K562 (cell line): ENCODE data around the gene ITGA2B. TPM values are rescaled to one million over a fixed set of nuclear protein-coding genes. Genes with fewer than 3 reads are reported as not detected.

ENCODE experiments used
- ATAC-seq: fragments of 200-7000 bp; cut with Tn5 transposase; 3 replicates; pipeline ENCODE4 v1.9.1; 2020; ENCODE audit warnings: moderate library complexity
- BruUV-seq: library from RNA; stranded (reverse); fragments of 400-500 nt; replicated peaks from 2 replicates; lab custom pipeline; 2021; lab: Mats Ljungman, UMichigan
- CTCF ChIA-PET: fragments of 300-600 bp; formaldehyde crosslinking; extraction: SDS; loops from one replicate; lab custom pipeline; 2021; ENCODE audit warnings: low intra/inter-chr PET ratio; lab: Yijun Ruan, JAX
- POLR2A ChIA-PET: fragments of 300-600, 350-650 bp; sonication (Branson Sonifier 250); formaldehyde crosslinking; extraction: SDS; loops from one replicate; lab custom pipeline; 2021; ENCODE audit warnings: antibody characterized with exemption, inconsistent platforms; lab: Yijun Ruan, JAX
- DNase-seq, 4 experiments: peaks; one replicate each; pipeline versions ENCODE4 v3.0.0 to v3.0.0-alpha.2; 2011 to 2018; ENCODE audit warnings: low spot score in 3 of 4, mixed read lengths in 3 of 4; ENCODE audit errors: extremely low read depth in 1 of 4
- FAIRE-seq: peaks from 2 replicates; lab custom pipeline; 2011; peaks lifted over from hg19 to GRCh38; lab: Jason Lieb, UNC
- H2AFZ ChIP-seq: 2 replicates; pipeline ENCODE4 v1.6.0; 2011; ENCODE audit warnings: low read depth, low read length, control low read depth, inconsistent platforms
- H3K27ac ChIP-seq: fragments of 200-600 bp; 3 replicates; pipeline ENCODE4 v1.8.0; 2011; ENCODE audit warnings: low read depth, mild to moderate bottlenecking, control low read depth, inconsistent platforms, low read length, moderate library complexity, mixed read lengths; ENCODE audit errors: extremely low read depth
- H3K27me3 ChIP-seq, 2 experiments: fragments of 300-600 bp in 1 of 2; 2 replicates in 1 of 2; 3 replicates in 1 of 2; pipeline versions ENCODE4 v1.6.0 to v1.8.0; 2011; ENCODE audit warnings: inconsistent platforms in 2 of 2, low read length in 2 of 2, mild to moderate bottlenecking in 1 of 2, mixed read lengths in 1 of 2, moderate library complexity in 1 of 2; ENCODE audit not compliant: control insufficient read depth in 2 of 2, insufficient read depth in 2 of 2
- H3K36me3 ChIP-seq: fragments of 300-600 bp; 3 replicates; pipeline ENCODE4 v1.8.0; 2011; ENCODE audit warnings: mild to moderate bottlenecking, low read length, inconsistent platforms; ENCODE audit not compliant: control insufficient read depth, insufficient read depth
- H3K4me1 ChIP-seq, 2 experiments: fragments of 200-600 bp in 1 of 2; replicated peaks in 1 of 2; 2 replicates in 1 of 2; 3 replicates in 1 of 2; pipeline versions ENCODE4 v1.5.1 to v1.8.0; 2011; ENCODE audit warnings: inconsistent platforms in 2 of 2, low read length in 2 of 2, mild to moderate bottlenecking in 1 of 2, mixed read lengths in 1 of 2, moderate library complexity in 1 of 2; ENCODE audit not compliant: control insufficient read depth in 2 of 2, insufficient read depth in 2 of 2
- H3K4me2 ChIP-seq: 2 replicates; pipeline ENCODE4 v1.6.1; 2011; ENCODE audit warnings: low read length, control low read depth, inconsistent platforms, mixed read lengths; ENCODE audit not compliant: insufficient read depth
- H3K4me3 ChIP-seq: fragments of 200-600 bp; sonication (generic), shearing (Covaris generic); 2 replicates; pipeline ENCODE4 v1.5.1; 2016; ENCODE audit warnings: control low read depth, inconsistent platforms
- H3K79me2 ChIP-seq: fragments of 200-600 bp; 3 replicates; pipeline ENCODE4 v1.8.0; 2011; ENCODE audit warnings: low read length, inconsistent platforms; ENCODE audit not compliant: control insufficient read depth, insufficient read depth
- H3K9ac ChIP-seq, 2 experiments: 2 replicates each; pipeline versions ENCODE4 v1.6.0 to v1.6.1; 2011; ENCODE audit warnings: low read depth in 2 of 2, low read length in 2 of 2, control low read depth in 1 of 2, inconsistent platforms in 1 of 2, mild to moderate bottlenecking in 1 of 2, mixed read lengths in 1 of 2; ENCODE audit not compliant: insufficient read depth in 1 of 2
- H3K9me1 ChIP-seq: one replicate; pipeline ENCODE4 v1.6.0; 2011; ENCODE audit warnings: inconsistent platforms, mild to moderate bottlenecking, low read length, moderate library complexity; ENCODE audit not compliant: control insufficient read depth, insufficient read depth
- H3K9me3 ChIP-seq: replicated peaks from 2 replicates; pipeline ENCODE4 v1.5.1; 2011; ENCODE audit warnings: low read depth, low read length, inconsistent platforms; ENCODE audit not compliant: control insufficient read depth, insufficient read depth
- H4K20me1 ChIP-seq: replicated peaks from 2 replicates; pipeline ENCODE4 v1.6.1; 2011; ENCODE audit warnings: low read length, inconsistent platforms, mixed read lengths; ENCODE audit not compliant: control insufficient read depth, insufficient read depth
- NFE2 ChIP-seq: IDR thresholded peaks from 2 replicates; pipeline ENCODE4 v1.6.1; 2014; ENCODE audit warnings: antibody characterized with exemption, low read depth
- ZC3H11A ChIP-seq: IDR thresholded peaks from 2 replicates; pipeline ENCODE4 v1.6.1; 2012; ENCODE audit warnings: low read depth, low read length, improper control_type of control experiment
- ZNF184 ChIP-seq: sonication (generic); formaldehyde crosslinking; IDR thresholded peaks from 2 replicates; pipeline ENCODE4 v1.5.0; 2020; ENCODE audit warnings: missing genetic modification reagents
- ZNF212 ChIP-seq: fragments of 450-650 bp; formaldehyde crosslinking; IDR thresholded peaks from 2 replicates; pipeline ENCODE4 v1.4.0; 2020; ENCODE audit warnings: mild to moderate bottlenecking
- ZNF695 ChIP-seq: fragments of 450-650 bp; formaldehyde crosslinking; IDR thresholded peaks from 2 replicates; pipeline ENCODE4 v1.4.0; 2020; ENCODE audit warnings: mild to moderate bottlenecking, moderate library complexity
- ZNF717 ChIP-seq: fragments of 250-450 bp; sonication (Bioruptor Pico); IDR thresholded peaks from 2 replicates; pipeline ENCODE4 v1.5.0; 2021
- WGBS: fragments of 100-300 bp; shearing (Covaris generic); methylation state at CpG from one replicate; pipeline ENCODE4 v1.1.6; 2016; ENCODE audit warnings: low coverage, mixed read lengths; ENCODE audit not compliant: insufficient coverage; ENCODE audit errors: missing lambda C conversion rate; 5-methylcytosine and 5-hydroxymethylcytosine counted together
- in situ Hi-C: fragments of 300-500 bp; cut with MboI; formaldehyde crosslinking; loops from 4 replicates; pipeline ENCODE4 v1.15.0; 2018; ENCODE audit warnings: inconsistent platforms, mixed read lengths
- intact Hi-C: fragments of 100-400 bp; cut with micrococcal nuclease; formaldehyde crosslinking; loops from 2 replicates; pipeline ENCODE4 v1.14.2; 2022
- polyA plus RNA-seq, 8 experiments: library from polyadenylated mRNA; depleted of rRNA in 4 of 8; stranded (reverse) in 5 of 8; unstranded in 3 of 8; fragments of >200 nt; fragmentation: Nextera tagmentation in 2 of 8; fragmentation: Illumina TruSeq in 1 of 8; extraction: Ambion mirVana in 2 of 8; extraction: Trizol in 1 of 8; gene quantifications; 2 replicates each; pipeline versions ENCODE4 v1.2.1 to v1.2.3, GENCODE V29; 2011 to 2014; ENCODE audit warnings: inconsistent platforms in 1 of 8, missing spikeins in 1 of 8
- total RNA-seq, 7 experiments: library from RNA; depleted of rRNA in 6 of 7; stranded (reverse); fragments of >200 nt in 6 of 7; fragmentation: Illumina TruSeq in 2 of 7; extraction: Trizol in 2 of 7; gene quantifications; 2 replicates each; pipeline versions ENCODE4 v1.2.1 to v1.2.3, GENCODE V29; 2011 to 2021; ENCODE audit warnings: low replicate concordance in 1 of 7

The ITGA2B gene
- total and polyA plus RNA-seq, 9 of the 15 experiments (the other 6 are each of a cell fraction or from before 2014, with no cell fraction given) = 1.1 to 26.4 (median 5.6) TPM

DNA sequence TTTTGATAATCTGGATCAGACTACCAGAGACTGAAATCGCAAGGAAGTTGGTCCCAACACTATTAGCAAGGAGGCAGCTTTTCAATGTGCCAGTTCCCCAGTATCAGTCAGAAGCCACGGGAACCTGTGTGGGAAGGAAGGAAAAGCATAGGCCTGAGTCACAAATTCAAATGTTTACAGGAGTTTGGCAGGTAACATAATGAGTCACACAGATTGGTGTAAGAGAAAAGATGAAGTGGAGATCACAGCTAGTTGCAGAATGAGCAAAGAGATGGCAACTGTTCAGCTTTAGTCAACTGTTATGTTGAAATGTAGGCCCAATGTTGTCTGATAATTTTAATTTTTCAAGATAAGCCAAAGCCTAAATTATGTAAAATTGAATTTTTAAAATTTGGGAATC, 28.1 kb upstream of the ITGA2B start:
- no TSS peak for BruUV-seq
- Histone ChIP-seq H3K4me1 (no peaks in the 10 kb centered on the region), H3K79me2 (no peaks in the 10 kb centered on the region), H3K27me3 (no peaks in the 10 kb centered on the region), H3K27ac (no peak overlapping the region), H4K20me1 (no peaks in the 10 kb centered on the region), H3K4me3 (no peak overlapping the region), H2AFZ (no peak overlapping the region), H3K36me3 (peaks cover 46% of the 10 kb centered on the region; the same call in 2 of the 3 replicates), H3K4me2 (no peak overlapping the region), H3K9me1 (no peaks in the 10 kb centered on the region), H3K9me3 (no peaks in the 10 kb centered on the region), H3K9ac (no peak overlapping the region)
- no peak for TF ChIP-seq ZNF717 (CRISPR knock-in tag)
- intact Hi-C loops = no loop called here
- FAIRE-seq = no peak
- no peak for DNase-seq
- ChIA-PET CTCF (no interaction called here), POLR2A (no interaction called here)
- ATAC-seq = no peak
- WGBS = 68% methylated on average over 2 of the region's 2 CpGs
- in situ Hi-C loops = no loop called here

GRCh38 chr17:44416558-44417289, 27.3 kb upstream of the ITGA2B start:
- no peak overlapping the region for H3K27ac ChIP-seq
- H3K79me2 ChIP-seq = no peaks in the 10 kb centered on the region
- intact Hi-C loops (no loop called here), in situ Hi-C loops (no loop called here)
- 100% methylated on average over 2 of the region's 2 CpGs for WGBS
- no peak for FAIRE-seq
- H3K27me3 ChIP-seq = no peaks in the 10 kb centered on the region
- peaks cover 43% of the 10 kb centered on the region; the same call in 2 of the 3 replicates for H3K36me3 ChIP-seq
- no peak for ATAC-seq
- no peaks in the 10 kb centered on the region for H3K9me1 ChIP-seq
- CTCF ChIA-PET = no interaction called here
- H3K4me1 ChIP-seq = no peaks in the 10 kb centered on the region
- DNase-seq = no peak
- no peak overlapping the region for H2AFZ ChIP-seq
- no peak overlapping the region for H3K9ac ChIP-seq
- no peak overlapping the region for H3K4me3 ChIP-seq
- no peaks in the 10 kb centered on the region for H3K9me3 ChIP-seq
- no peak overlapping the region for H3K4me2 ChIP-seq
- no peak for TF ChIP-seq NFE2
- no peak for TF ChIP-seq ZNF184 (CRISPR knock-in tag)
- no peak for TF ChIP-seq ZNF695 (CRISPR knock-in tag)
- TF ChIP-seq ZNF212 (CRISPR knock-in tag) = no peak
- no peak for TF ChIP-seq ZC3H11A
- BruUV-seq = no TSS peak
- POLR2A ChIA-PET = no interaction called here
- no peaks in the 10 kb centered on the region for H4K20me1 ChIP-seq
